ENCODE data around the gene SLMAP.

GRCh38 chr3:57962448-57962834 lies 206.3 kb downstream of the SLMAP start:
- no peak for TF ChIP-seq POLR2A (IDR thresholded peaks at IDR 0.05; ENCODE audit: low read depth)
- no peak for TF ChIP-seq CTCF (IDR thresholded peaks at IDR 0.05)
- no peak for TF ChIP-seq POLR2AphosphoS5 (IDR thresholded peaks at IDR 0.05)

All from esophagus muscularis mucosa (tissue), 3 donors.